Neuronal stem cell (in vitro differentiated cells): ENCODE data around the gene AIF1L.

Experiments
- DNase-seq: peaks from one replicate; pipeline ENCODE4 v3.0.0-alpha.2; 2013; ENCODE audit warnings: low spot score
- H2AFZ ChIP-seq: one replicate; pipeline ENCODE4 v1.6.1; 2013; ENCODE audit warnings: mild to moderate bottlenecking, low read length, inconsistent platforms
- H2AK5ac ChIP-seq: 2 replicates; pipeline ENCODE4 v1.6.1; 2013; ENCODE audit warnings: low read depth, mild to moderate bottlenecking, inconsistent platforms, low read length, moderate library complexity, mixed read lengths
- H2BK120ac ChIP-seq: 2 replicates; pipeline ENCODE4 v1.6.1; 2013; ENCODE audit warnings: low read depth, mild to moderate bottlenecking, inconsistent platforms, low read length, moderate library complexity, mixed read lengths
- H2BK12ac ChIP-seq: one replicate; pipeline ENCODE4 v1.6.1; 2013; ENCODE audit warnings: low read length, inconsistent platforms
- H2BK15ac ChIP-seq: 2 replicates; pipeline ENCODE4 v1.6.1; 2013; ENCODE audit warnings: mild to moderate bottlenecking, low read length, inconsistent platforms, mixed read lengths
- H2BK5ac ChIP-seq: one replicate; pipeline ENCODE4 v1.6.1; 2013; ENCODE audit warnings: inconsistent platforms, mild to moderate bottlenecking, low read length, moderate library complexity
- H3K14ac ChIP-seq: one replicate; pipeline ENCODE4 v1.6.1; 2013; ENCODE audit warnings: low read length, inconsistent platforms
- H3K18ac ChIP-seq: 2 replicates; pipeline ENCODE4 v1.6.1; 2013; ENCODE audit warnings: low read length, inconsistent platforms
- H3K23ac ChIP-seq: 2 replicates; pipeline ENCODE4 v1.6.1; 2013; ENCODE audit warnings: low read depth, mild to moderate bottlenecking, mixed read lengths, low read length, inconsistent platforms; ENCODE audit not compliant: poor library complexity
- H3K27ac ChIP-seq: replicated peaks from 3 replicates; pipeline ENCODE4 v1.5.1; 2013; ENCODE audit warnings: low read length, inconsistent platforms
- H3K27me3 ChIP-seq, 3 experiments: 2 replicates each; pipeline ENCODE4 v1.6.1; 2013; ENCODE audit warnings: low read length in 3 of 3, mild to moderate bottlenecking in 2 of 3, inconsistent platforms in 1 of 3, low read depth in 1 of 3, mixed read lengths in 1 of 3, moderate library complexity in 1 of 3; ENCODE audit not compliant: control insufficient read depth in 3 of 3, insufficient read depth in 3 of 3
- H3K36me3 ChIP-seq, 2 donors: replicated peaks in 1 of 2; 2 replicates each; pipeline ENCODE4 v1.6.1; 2013; ENCODE audit warnings: low read length in 2 of 2; ENCODE audit not compliant: control insufficient read depth in 2 of 2, insufficient read depth in 2 of 2
- H3K4ac ChIP-seq: 2 replicates; pipeline ENCODE4 v1.6.1; 2013; ENCODE audit warnings: inconsistent platforms, mild to moderate bottlenecking, low read length, moderate library complexity
- H3K4me1 ChIP-seq, 2 donors: 1 replicate in 1 of 2; 2 replicates in 1 of 2; pipeline ENCODE4 v1.6.1; 2013; ENCODE audit warnings: low read length in 2 of 2, low read depth in 1 of 2; ENCODE audit not compliant: control insufficient read depth in 2 of 2, insufficient read depth in 1 of 2
- H3K4me2 ChIP-seq: one replicate; pipeline ENCODE4 v1.6.1; 2013; ENCODE audit warnings: mild to moderate bottlenecking, low read length, inconsistent platforms; ENCODE audit not compliant: insufficient read depth, poor library complexity, severe bottlenecking
- H3K4me3 ChIP-seq, 2 donors: 2 replicates each; pipeline ENCODE4 v1.5.1; 2013; ENCODE audit warnings: low read length in 2 of 2, mild to moderate bottlenecking in 2 of 2, inconsistent platforms in 1 of 2, moderate library complexity in 1 of 2
- H3K79me1 ChIP-seq: one replicate; pipeline ENCODE4 v1.6.1; 2013; ENCODE audit warnings: low read depth, mild to moderate bottlenecking, inconsistent platforms, low read length, moderate library complexity
- H3K9ac ChIP-seq: one replicate; pipeline ENCODE4 v1.6.1; 2013; ENCODE audit warnings: mild to moderate bottlenecking, low read depth, low read length, inconsistent platforms; ENCODE audit not compliant: poor library complexity
- H3K9me3 ChIP-seq, 2 donors: replicated peaks in 1 of 2; 2 replicates each; pipeline versions ENCODE3 to v1.6.1; 2013; ENCODE audit warnings: low read length in 2 of 2, mild to moderate bottlenecking in 2 of 2, inconsistent platforms in 1 of 2, low read depth in 1 of 2, mixed read lengths in 1 of 2, moderate library complexity in 1 of 2; ENCODE audit not compliant: control insufficient read depth in 2 of 2, insufficient read depth in 1 of 2
- H4K8ac ChIP-seq: one replicate; pipeline ENCODE4 v1.6.1; 2013; ENCODE audit warnings: low read depth, mild to moderate bottlenecking, inconsistent platforms, low read length, moderate library complexity
- H4K91ac ChIP-seq: one replicate; pipeline ENCODE4 v1.6.1; 2013; ENCODE audit warnings: low read length, low read depth, mild to moderate bottlenecking, inconsistent platforms; ENCODE audit not compliant: poor library complexity
- WGBS, 2 donors: extraction: QIAGEN DNeasy Blood & Tissue Kit; methylation state at CpG; one replicate each; pipeline ENCODE4 v1.1.7; 2013; ENCODE audit warnings: missing lambda C conversion rate in 2 of 2, mixed read lengths in 1 of 2; ENCODE audit not compliant: insufficient read length in 2 of 2, insufficient replicate concordance in 1 of 2; ENCODE audit errors: extremely low coverage in 2 of 2; 5-methylcytosine and 5-hydroxymethylcytosine counted together

Gene AIF1L

DNA sequence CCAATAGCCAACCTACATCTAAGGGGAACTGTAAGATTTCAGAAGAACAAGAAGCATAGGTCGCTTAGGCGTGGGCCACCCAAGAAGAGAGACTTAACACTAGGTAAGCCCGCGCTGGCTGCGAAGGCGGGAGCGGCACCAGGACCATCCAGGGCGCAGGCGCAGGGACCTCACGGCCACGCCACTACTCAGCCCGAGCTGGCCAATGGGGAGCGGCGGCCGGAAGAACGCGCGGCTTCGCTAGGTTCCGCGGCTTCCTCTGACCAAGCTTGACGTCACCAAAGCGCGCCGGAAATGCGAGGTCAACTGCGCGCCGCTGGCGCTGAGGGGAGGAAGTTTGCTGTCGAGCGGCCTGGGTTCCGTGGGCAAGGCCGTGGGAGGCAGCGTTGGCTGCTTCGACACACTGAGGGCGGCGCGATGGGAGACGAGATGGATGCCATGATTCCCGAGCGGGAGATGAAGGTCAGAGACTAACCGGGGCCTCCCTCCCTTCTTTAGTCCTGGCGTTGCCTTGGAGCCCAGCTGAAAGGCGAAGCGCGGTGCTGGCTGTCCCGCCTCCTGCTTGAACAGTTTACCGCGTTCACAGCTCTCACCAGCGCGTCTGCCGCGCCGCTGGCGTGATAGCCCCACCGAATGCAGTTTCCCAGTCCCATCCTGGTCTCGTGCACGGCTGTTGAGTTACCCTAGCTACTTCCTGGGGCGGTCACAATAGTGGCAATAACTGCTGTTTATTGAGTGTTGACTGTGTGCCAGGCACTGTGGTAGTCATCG, 29.1 kb downstream of the AIF1L start, which contains the start of gene NUP214:
NUP214 (plus strand) TSS at position 299 of the 771 bp plus-strand sequence; CDS start at position 418, 119 bp downstream.
- no peaks in the 10 kb centered on the region for H3K27me3 ChIP-seq
- no peak within 1 kb of the TSS for H2BK120ac ChIP-seq
- H4K8ac ChIP-seq = no peak within 1 kb of the TSS
- peak within 1 kb of the TSS; percentile 94 for H3K9ac ChIP-seq
- H3K23ac ChIP-seq = peak within 1 kb of the TSS; percentile 100
- peak within 1 kb of the TSS; percentile 58 for H3K18ac ChIP-seq
- peak within 1 kb of the TSS; percentile 84 for H3K4me2 ChIP-seq
- peaks cover 6% of the 10 kb centered on the region for H3K79me1 ChIP-seq
- H3K14ac ChIP-seq = peak within 1 kb of the TSS; percentile 5
- no peak within 1 kb of the TSS for H2BK15ac ChIP-seq
- no CpG with 5 or more reads among the region's 61 CpGs for WGBS, 2 donors
- H3K27ac ChIP-seq = no peak within 1 kb of the TSS
- peak within 1 kb of the TSS; percentile 83 for H2AFZ ChIP-seq
- peak within 1 kb of the TSS; percentile 19 for H3K4ac ChIP-seq
- H3K9me3 ChIP-seq = no peaks in the 10 kb centered on the region
- H2BK5ac ChIP-seq = peak within 1 kb of the TSS; percentile 15
- no peak within 1 kb of the TSS for H2BK12ac ChIP-seq
- H3K4me3 ChIP-seq = peak within 1 kb of the TSS; percentile 85
- peaks cover 29 to 57% of the 10 kb centered on the region in 2 donors for H3K36me3 ChIP-seq
- H3K4me1 ChIP-seq = peaks cover 2 to 7% of the 10 kb centered on the region in 2 donors
- peak; percentile 98 for DNase-seq
- peak within 1 kb of the TSS; percentile 20 for H2AK5ac ChIP-seq
- H4K91ac ChIP-seq = no peak within 1 kb of the TSS

DNA sequence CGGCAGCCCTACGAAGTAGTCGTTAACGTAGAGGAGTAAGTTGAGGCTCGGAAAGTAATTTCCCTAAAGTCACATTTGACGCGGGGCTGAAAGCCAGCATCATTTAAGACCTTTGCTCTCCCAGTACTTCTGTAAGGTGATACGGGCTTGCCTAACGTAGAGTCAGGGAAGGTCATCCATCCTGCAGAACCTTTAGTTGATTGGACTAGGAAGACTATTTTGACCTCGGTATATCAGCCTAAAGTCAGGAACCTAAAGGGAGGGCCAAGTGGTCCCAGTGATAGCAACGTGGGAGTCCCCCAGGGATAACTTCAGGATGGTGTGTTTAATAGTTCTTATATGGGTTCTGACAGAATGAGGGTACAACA, 29.7 kb downstream of the AIF1L start:
- no CpG with 5 or more reads among the region's 11 CpGs for WGBS, 2 donors
- Histone ChIP-seq H2AK5ac (peak overlapping the region; percentile 20), H3K79me1 (peaks cover 6% of the 10 kb centered on the region), H4K8ac (no peak overlapping the region), H4K91ac (no peak overlapping the region), H3K23ac (peak overlapping the region; percentile 100), H3K9ac (peak overlapping the region; percentile 94), H2BK5ac (peak overlapping the region; percentile 15), H2BK120ac (no peak overlapping the region), H2BK12ac (no peak overlapping the region), H3K18ac (no peak overlapping the region), H3K36me3 (peaks cover 23 to 57% of the 10 kb centered on the region in 2 donors), H3K27me3 (no peaks in the 10 kb centered on the region), H3K9me3 (no peaks in the 10 kb centered on the region), H2AFZ (peak overlapping the region; percentile 83), H3K4me3 (peak overlapping the region; percentile 85), H3K4ac (no peak overlapping the region), H2BK15ac (no peak overlapping the region), H3K14ac (peak overlapping the region; percentile 5), H3K4me1 (peaks cover 2 to 7% of the 10 kb centered on the region in 2 donors), H3K27ac (no peak overlapping the region), H3K4me2 (peak overlapping the region; percentile 84)
- no peak for DNase-seq

GRCh38 chr9:131129183-131129582, 32.9 kb downstream of the AIF1L start:
- Histone ChIP-seq H3K27ac (no peak overlapping the region), H2BK15ac (no peak overlapping the region), H2BK12ac (no peak overlapping the region), H3K9me3 (no peaks in the 10 kb centered on the region), H3K4me2 (no peak overlapping the region), H3K14ac (no peak overlapping the region), H3K18ac (no peak overlapping the region), H3K4ac (no peak overlapping the region), H3K36me3 (peaks cover 19 to 75% of the 10 kb centered on the region in 2 donors), H3K79me1 (peaks cover 6% of the 10 kb centered on the region), H2AK5ac (no peak overlapping the region), H3K4me1 (peaks cover 2 to 7% of the 10 kb centered on the region in 2 donors), H4K91ac (no peak overlapping the region), H2AFZ (no peak overlapping the region), H3K9ac (no peak overlapping the region), H3K23ac (no peak overlapping the region), H3K27me3 (no peaks in the 10 kb centered on the region), H4K8ac (no peak overlapping the region), H2BK120ac (no peak overlapping the region), H2BK5ac (no peak overlapping the region), H3K4me3 (no peak overlapping the region)
- no CpG with 5 or more reads among the region's 3 CpGs for WGBS, 2 donors
- DNase-seq = no peak

GRCh38 chr9:131138676-131139075, 42.3 kb downstream of the AIF1L start:
- no peak overlapping the region for H3K9ac ChIP-seq
- H2BK15ac ChIP-seq = no peak overlapping the region
- peaks cover 0 to 2% (median 0%) of the 10 kb centered on the region in 3 experiments for H3K27me3 ChIP-seq
- H2BK5ac ChIP-seq = no peak overlapping the region
- no peak overlapping the region for H3K14ac ChIP-seq
- no CpG with 5 or more reads among the region's 2 CpGs for WGBS, 2 donors
- H2BK120ac ChIP-seq = no peak overlapping the region
- H3K18ac ChIP-seq = no peak overlapping the region
- H3K36me3 ChIP-seq = peaks cover 41 to 100% of the 10 kb centered on the region in 2 donors
- H4K91ac ChIP-seq = no peak overlapping the region
- no peak overlapping the region for H3K27ac ChIP-seq
- no peak for DNase-seq
- H2AFZ ChIP-seq = no peak overlapping the region
- H3K23ac ChIP-seq = no peak overlapping the region
- H3K9me3 ChIP-seq = no peaks in the 10 kb centered on the region
- no peak overlapping the region for H4K8ac ChIP-seq
- H3K4me1 ChIP-seq = no peaks in the 10 kb centered on the region
- H3K4ac ChIP-seq = no peak overlapping the region
- H3K4me3 ChIP-seq = no peak overlapping the region
- no peak overlapping the region for H2BK12ac ChIP-seq
- no peak overlapping the region for H2AK5ac ChIP-seq
- no peak overlapping the region for H3K4me2 ChIP-seq
- no peaks in the 10 kb centered on the region for H3K79me1 ChIP-seq
